A673 (cell line): ENCODE results near the gene MICALL2. TPM values are rescaled to one million over a fixed set of nuclear protein-coding genes. Genes with fewer than 3 reads are reported as not detected.

ENCODE experiments used
- Bru-seq: library from RNA; stranded (reverse); fragments of 400-500 nt; gene quantifications from one replicate; lab custom pipeline; 2021; lab: Mats Ljungman, UMichigan
- BruChase-seq, 2 experiments: library from RNA; stranded (reverse); fragments of 400-500 nt; gene quantifications; one replicate each; lab custom pipeline; 2021; lab: Mats Ljungman, UMichigan
- BruUV-seq: library from RNA; stranded (reverse); fragments of 400-500 nt; replicated peaks from 2 replicates; lab custom pipeline; 2021; lab: Mats Ljungman, UMichigan
- CTCF ChIA-PET: fragments of 300-600 bp; sonication (Branson Sonifier 250); formaldehyde crosslinking; loops from one replicate; lab custom pipeline; 2022; ENCODE audit warnings: antibody characterized with exemption; lab: Charles Lee
- POLR2A ChIA-PET: fragments of 300-600 bp; sonication (Branson Sonifier 250); formaldehyde crosslinking; loops from one replicate; lab custom pipeline; 2022; ENCODE audit warnings: antibody characterized with exemption; ENCODE audit not compliant: low non-redundant PET; lab: Charles Lee
- DNase-seq: peaks from one replicate; pipeline ENCODE4 v3.0.0-alpha.2; 2015; ENCODE audit warnings: low spot score
- H3K27ac ChIP-seq: fragments of 200-600 bp; sonication (generic); 2 replicates; pipeline ENCODE4 v1.5.1; 2016; ENCODE audit warnings: mixed run types, low read depth, mild to moderate bottlenecking, mixed read lengths, antibody characterized with exemption, low read length; ENCODE audit not compliant: poor library complexity, severe bottlenecking
- H3K27me3 ChIP-seq: fragments of 200-600 bp; sonication (generic); replicated peaks from 2 replicates; pipeline ENCODE4 v1.6.1; 2017; ENCODE audit warnings: mixed run types, low read depth, mild to moderate bottlenecking, mixed read lengths, antibody characterized with exemption, low read length; ENCODE audit not compliant: insufficient read depth, poor library complexity
- H3K36me3 ChIP-seq: fragments of 200-600 bp; sonication (generic); 2 replicates; pipeline ENCODE4 v1.6.1; 2016; ENCODE audit warnings: mixed run types, mild to moderate bottlenecking, mixed read lengths, antibody characterized with exemption, low read length; ENCODE audit not compliant: insufficient read depth, poor library complexity, severe bottlenecking
- H3K4me1 ChIP-seq: fragments of 200-600 bp; sonication (generic); 2 replicates; pipeline ENCODE4 v1.6.1; 2017; ENCODE audit warnings: mixed run types, mild to moderate bottlenecking, mixed read lengths, antibody characterized with exemption, low read length; ENCODE audit not compliant: insufficient read depth, poor library complexity, severe bottlenecking
- H3K4me3 ChIP-seq: fragments of 200-600 bp; sonication (generic); 2 replicates; pipeline ENCODE4 v1.5.1; 2016; ENCODE audit warnings: low read depth, mixed run types, mild to moderate bottlenecking, mixed read lengths, low read length; ENCODE audit not compliant: poor library complexity, severe bottlenecking
- H3K9me3 ChIP-seq: fragments of 200-600 bp; sonication (generic); 2 replicates; pipeline ENCODE4 v1.6.1; 2016; ENCODE audit warnings: mixed run types, low read depth, mild to moderate bottlenecking, mixed read lengths, antibody characterized with exemption, low read length; ENCODE audit not compliant: poor library complexity, severe bottlenecking
- CTCF ChIP-seq: fragments of 300-800, 200-600 bp; sonication (generic); conservative IDR thresholded peaks from 2 replicates; pipeline ENCODE4 v1.5.1; 2017; ENCODE audit warnings: low read depth, mild to moderate bottlenecking, antibody characterized with exemption, low read length, moderate library complexity, mixed read lengths
- EZH2 ChIP-seq: fragments of 200-600 bp; sonication (generic); IDR thresholded peaks from 2 replicates; pipeline ENCODE4 v1.6.1; 2017; ENCODE audit warnings: borderline replicate concordance, low read depth, mild to moderate bottlenecking, mixed read lengths, antibody characterized with exemption, low read length; ENCODE audit not compliant: poor library complexity, severe bottlenecking
- intact Hi-C: fragments of 100-400 bp; cut with micrococcal nuclease; formaldehyde crosslinking; loops from one replicate; pipeline ENCODE4 v1.10.0; 2022; ENCODE audit not compliant: unreplicated experiment
- long read RNA-seq: library from polyadenylated mRNA; stranded (forward); transcript quantifications from one replicate; pipeline ENCODE4 v2.0.0, GENCODE V29; 2022
- total RNA-seq: library from RNA; stranded (reverse); gene quantifications from 2 replicates; pipeline ENCODE4 v1.2.3, GENCODE V29; 2021

MICALL2 gene
- total RNA-seq: 10.1 and 11.8 TPM in 2 replicates
- Bru-seq, nascent RNA: percentile 34 among the genes with signal in this experiment
- BruChase-seq, experiment 1, labeled RNA remaining after a 2-hour chase: percentile 42 among the genes with signal in this experiment
- percentile 55 among the genes with signal in this experiment for BruChase-seq, experiment 2, labeled RNA remaining after a 6-hour chase
- long read RNA-seq, partial matches to known transcripts: 5 of 13 reads
- long read RNA-seq, other reads (novel, unspliced or antisense): 3 of 13 reads

GRCh38 chr7:1458683-1459511, at the start of gene MICALL2:
TSS of gene MICALL2 (minus strand) at chr7:1459470. CDS start at chr7:1459326, 144 bp downstream.
- POLR2A ChIA-PET: no interaction called here
- peak within 1 kb of the TSS; percentile 45 for H3K27ac ChIP-seq
- no peaks in the 10 kb centered on the region for H3K27me3 ChIP-seq
- intact Hi-C loops: no loop called here
- BruUV-seq: no TSS peak
- CTCF ChIA-PET: no interaction called here
- peaks cover 22% of the 10 kb centered on the region for H3K4me1 ChIP-seq
- H3K36me3 ChIP-seq: no peaks in the 10 kb centered on the region
- peak within 1 kb of the TSS; percentile 72 for H3K4me3 ChIP-seq
- H3K9me3 ChIP-seq: no peaks in the 10 kb centered on the region
- peak; percentile 55 for DNase-seq
- TF ChIP-seq EZH2: no peak
- no peak for TF ChIP-seq CTCF

DNA sequence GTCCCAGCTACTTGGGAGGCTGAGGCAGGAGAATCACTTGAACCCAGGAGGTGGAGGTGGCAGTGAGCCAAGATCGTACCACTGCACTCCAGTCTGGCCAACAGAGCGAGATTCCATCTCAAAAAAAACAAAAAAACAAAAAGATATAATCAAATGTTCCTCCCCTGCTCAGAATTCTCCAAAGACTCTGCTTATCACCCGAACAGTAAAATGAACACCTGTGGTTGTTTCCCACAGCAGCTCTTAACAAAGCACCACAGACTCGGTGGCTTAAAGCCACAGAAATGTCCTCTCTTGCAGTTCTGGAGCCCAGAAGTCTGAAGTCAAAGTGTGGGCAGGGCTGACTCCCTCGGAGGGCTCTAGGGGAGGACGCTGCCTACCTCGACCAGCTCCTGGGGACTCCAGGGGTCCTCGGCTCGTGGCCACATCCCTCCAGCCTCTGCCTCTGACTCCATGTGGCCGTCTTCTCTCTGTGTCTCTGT, 49.0 kb upstream of the MICALL2 start:
- peaks cover 9% of the 10 kb centered on the region for H3K4me1 ChIP-seq
- no peaks in the 10 kb centered on the region for H3K9me3 ChIP-seq
- ChIA-PET CTCF (no interaction called here), POLR2A (no interaction called here)
- H3K36me3 ChIP-seq: no peaks in the 10 kb centered on the region
- no peak for TF ChIP-seq EZH2
- TF ChIP-seq CTCF: no peak
- H3K27me3 ChIP-seq: no peaks in the 10 kb centered on the region
- intact Hi-C loops: no loop called here
- H3K27ac ChIP-seq: no peak overlapping the region
- BruUV-seq: no TSS peak
- DNase-seq: no peak
- H3K4me3 ChIP-seq: no peak overlapping the region

- no peak for DNase-seq
- H3K9me3 ChIP-seq: no peaks in the 10 kb centered on the region
- POLR2A ChIA-PET: no interaction called here
- peaks cover 12% of the 10 kb centered on the region for H3K36me3 ChIP-seq
- intact Hi-C loops: no loop called here
- no peak overlapping the region for H3K27ac ChIP-seq
- no TSS peak for BruUV-seq
- no peaks in the 10 kb centered on the region for H3K27me3 ChIP-seq
- TF ChIP-seq CTCF: no peak
- TF ChIP-seq EZH2: no peak
- CTCF ChIA-PET: no interaction called here
- H3K4me1 ChIP-seq: peaks cover 5% of the 10 kb centered on the region
- no peak overlapping the region for H3K4me3 ChIP-seq
Measured at GRCh38 chr7:1505731-1506550, 46.7 kb upstream of the MICALL2 start.
